Astrocyte of the spinal cord (primary cell): ENCODE data around the gene OVOL2.
"Not testable (repeated sequence)": the region's sequence is repeated elsewhere in the genome, so short reads cannot be mapped to it uniquely, and the experiment has no call there.

Experiments used
- DNase-seq: peaks from one replicate; pipeline ENCODE4 v3.0.0; 2011; ENCODE audit warnings: low read depth, low spot score
- H3K4me3 ChIP-seq: 2 replicates; pipeline ENCODE4 v1.5.1; 2011; ENCODE audit warnings: low read depth, mild to moderate bottlenecking, low read length, moderate library complexity
- in situ Hi-C: cut with HindIII; loops from 2 replicates; pipeline ENCODE4 v1.10.0; 2017; ENCODE audit warnings: low sequenced_read_pairs
- TF ChIP-seq, protein P1 (sequence below): IDR thresholded peaks from 2 replicates; pipeline ENCODE4 v1.5.1; 2012; ENCODE audit warnings: low read depth, mild to moderate bottlenecking, low read length, inconsistent platforms

OVOL2 gene

DNA sequence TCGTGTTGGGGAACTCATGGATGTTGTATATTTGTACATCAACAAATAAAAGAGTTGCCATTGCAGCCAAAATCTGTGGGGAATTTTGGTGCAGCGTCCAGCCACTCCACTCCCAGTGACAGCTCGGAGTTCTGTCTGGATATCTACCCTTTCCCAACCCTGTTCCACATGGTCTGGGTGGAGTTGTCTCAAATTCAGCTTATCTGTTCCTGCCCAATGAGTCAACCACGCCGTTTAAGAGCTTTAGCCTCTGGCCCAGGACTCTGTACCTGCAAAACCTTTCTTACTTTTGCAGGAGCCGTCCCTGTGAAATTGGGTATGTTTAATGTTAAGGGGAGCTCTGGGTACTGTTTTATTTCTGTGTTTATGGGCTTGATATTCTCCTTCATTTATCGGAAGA is 33.9 kb upstream of the OVOL2 start:
- in situ Hi-C loops: no loop called here

DNA sequence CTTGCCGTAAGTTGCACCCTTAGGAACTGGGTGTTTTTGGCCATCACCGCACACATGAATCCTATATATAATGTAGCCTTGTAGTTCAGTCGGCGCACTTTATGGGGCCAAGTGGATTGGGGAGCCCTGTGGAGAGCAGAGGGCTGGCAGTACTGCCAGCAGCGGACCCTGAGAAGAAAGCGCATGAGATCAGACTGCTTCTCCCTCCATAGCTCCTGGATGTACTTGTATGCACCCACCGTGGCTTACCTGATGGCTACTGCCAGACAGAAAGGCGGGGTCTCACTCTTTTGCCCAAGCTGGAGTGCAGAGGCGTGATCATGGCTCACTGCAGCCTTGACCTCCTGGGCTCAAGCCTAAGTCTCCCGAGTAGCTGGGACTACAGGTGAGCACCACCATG is 32.8 kb upstream of the OVOL2 start:
- TF ChIP-seq, protein P1, sequence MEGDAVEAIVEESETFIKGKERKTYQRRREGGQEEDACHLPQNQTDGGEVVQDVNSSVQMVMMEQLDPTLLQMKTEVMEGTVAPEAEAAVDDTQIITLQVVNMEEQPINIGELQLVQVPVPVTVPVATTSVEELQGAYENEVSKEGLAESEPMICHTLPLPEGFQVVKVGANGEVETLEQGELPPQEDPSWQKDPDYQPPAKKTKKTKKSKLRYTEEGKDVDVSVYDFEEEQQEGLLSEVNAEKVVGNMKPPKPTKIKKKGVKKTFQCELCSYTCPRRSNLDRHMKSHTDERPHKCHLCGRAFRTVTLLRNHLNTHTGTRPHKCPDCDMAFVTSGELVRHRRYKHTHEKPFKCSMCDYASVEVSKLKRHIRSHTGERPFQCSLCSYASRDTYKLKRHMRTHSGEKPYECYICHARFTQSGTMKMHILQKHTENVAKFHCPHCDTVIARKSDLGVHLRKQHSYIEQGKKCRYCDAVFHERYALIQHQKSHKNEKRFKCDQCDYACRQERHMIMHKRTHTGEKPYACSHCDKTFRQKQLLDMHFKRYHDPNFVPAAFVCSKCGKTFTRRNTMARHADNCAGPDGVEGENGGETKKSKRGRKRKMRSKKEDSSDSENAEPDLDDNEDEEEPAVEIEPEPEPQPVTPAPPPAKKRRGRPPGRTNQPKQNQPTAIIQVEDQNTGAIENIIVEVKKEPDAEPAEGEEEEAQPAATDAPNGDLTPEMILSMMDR: no peak
- in situ Hi-C loops: no loop called here

More for the DNA sequence above, 33.9 kb upstream of the OVOL2 start:
- H3K4me3 ChIP-seq: no peak overlapping the region
- no peak for DNase-seq
- TF ChIP-seq, protein P1: no peak

DNA sequence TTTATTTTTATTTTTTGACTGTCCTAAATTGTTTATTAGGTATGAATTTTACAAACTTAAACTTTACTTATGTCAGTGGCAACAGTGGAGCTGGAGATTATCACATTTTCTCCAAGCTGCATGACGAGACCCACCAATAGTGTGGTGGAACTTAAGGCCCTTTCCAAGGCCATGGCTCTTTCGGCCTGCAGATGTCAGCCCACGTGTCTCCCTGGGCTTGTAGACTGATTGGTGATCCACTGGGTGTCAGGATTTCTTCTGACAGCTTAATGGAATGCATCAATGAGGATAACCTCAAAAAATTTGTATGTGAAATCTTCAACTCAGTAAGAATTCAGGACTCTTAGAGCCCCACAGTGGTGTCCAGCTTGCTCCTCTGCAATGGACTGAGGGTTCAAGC is 32.3 kb upstream of the OVOL2 start:
- no peak for DNase-seq

More for the DNA sequence above, 32.8 kb upstream of the OVOL2 start:
- no peak overlapping the region for H3K4me3 ChIP-seq
- no peak for DNase-seq

DNA sequence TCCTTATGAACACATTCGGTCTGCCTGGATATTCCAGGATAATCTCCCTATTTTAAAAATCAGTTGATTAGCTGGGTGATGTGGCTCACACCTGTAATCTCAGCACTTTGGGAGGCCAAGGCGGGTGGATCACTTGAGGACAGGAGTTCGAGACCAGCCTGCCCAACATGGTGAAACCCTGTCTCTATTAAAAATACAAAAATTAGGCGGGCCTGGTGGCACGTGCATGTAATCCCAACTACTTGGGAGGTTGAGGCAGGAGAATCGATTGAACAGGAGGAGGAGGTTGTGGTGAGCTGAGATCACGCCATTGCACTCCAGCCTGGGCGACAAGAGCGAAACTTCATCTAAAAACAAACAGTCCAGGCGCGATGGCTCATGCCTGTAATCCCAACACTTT is 31.1 kb upstream of the OVOL2 start:
- in situ Hi-C loops, H3K4me3 ChIP-seq, DNase-seq: not testable (repeated sequence)

More for the DNA sequence above, 32.3 kb upstream of the OVOL2 start:
- in situ Hi-C loops: no loop called here
- no peak overlapping the region for H3K4me3 ChIP-seq
- TF ChIP-seq, protein P1: no peak

DNA sequence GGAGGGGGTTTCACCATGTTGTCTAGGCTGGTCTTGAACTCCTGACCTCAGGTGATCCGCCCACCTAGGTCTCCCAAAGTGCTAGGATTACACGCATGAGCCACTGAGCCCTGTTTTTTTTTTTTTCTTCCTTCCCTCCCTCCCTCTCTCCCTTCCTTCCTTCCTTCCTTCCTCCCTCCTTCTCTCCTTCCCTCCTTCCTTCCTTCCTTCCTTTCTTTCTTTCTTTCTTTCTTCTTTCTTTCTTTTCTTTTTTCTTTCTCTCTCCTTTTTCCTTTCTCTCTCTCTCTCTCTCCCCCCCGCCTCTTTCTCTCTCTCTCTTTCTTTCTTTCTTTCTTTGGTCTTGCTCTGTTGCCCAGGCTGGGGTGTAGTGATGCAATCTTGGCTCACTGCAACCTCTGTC is 30.6 kb upstream of the OVOL2 start:
- in situ Hi-C loops, DNase-seq, H3K4me3 ChIP-seq: not testable (repeated sequence)

DNA sequence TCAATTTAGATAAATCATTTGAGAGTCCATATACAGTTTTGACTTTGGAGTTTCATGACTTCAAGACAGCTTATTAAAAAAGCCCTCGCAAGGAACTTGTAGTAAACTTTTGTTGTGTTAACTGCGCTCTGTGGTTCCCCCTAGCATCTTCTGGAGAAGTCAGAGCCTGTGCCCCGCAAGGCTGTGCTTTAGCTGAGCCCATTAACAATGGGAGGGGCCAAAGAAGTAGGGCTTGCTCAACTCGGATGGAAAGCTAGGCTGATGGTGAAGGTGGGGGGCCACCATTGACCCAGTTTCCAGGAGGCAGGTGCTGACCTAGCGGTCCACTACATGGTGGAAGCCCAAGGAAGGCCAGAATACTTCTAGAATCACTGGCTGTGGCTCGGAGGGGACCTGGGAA is 29.3 kb upstream of the OVOL2 start:
- no peak overlapping the region for H3K4me3 ChIP-seq
- no peak for DNase-seq
- in situ Hi-C loops: no loop called here
- TF ChIP-seq, protein P1: no peak

DNA sequence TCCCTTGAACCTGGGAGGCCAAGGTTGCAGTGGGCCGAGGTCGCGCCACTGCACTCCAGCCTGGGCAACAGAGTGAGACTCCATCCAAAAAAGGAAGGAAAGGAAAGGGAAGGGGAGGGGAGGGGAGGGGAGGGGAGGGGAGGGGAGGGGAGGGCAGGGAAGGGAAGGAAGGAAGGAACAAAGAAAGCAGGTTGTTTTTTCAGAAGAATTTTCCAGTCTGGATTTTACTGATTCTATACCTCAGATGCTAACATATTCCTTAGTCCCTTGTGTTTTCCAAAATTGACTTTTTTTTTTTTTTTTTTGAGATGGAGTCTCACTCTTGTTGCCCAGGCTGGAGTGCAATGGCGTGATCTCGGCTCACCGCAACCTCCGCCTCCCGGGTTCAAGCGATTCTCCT is 23.1 kb upstream of the OVOL2 start:
- in situ Hi-C loops, H3K4me3 ChIP-seq, DNase-seq: not testable (repeated sequence)

DNA sequence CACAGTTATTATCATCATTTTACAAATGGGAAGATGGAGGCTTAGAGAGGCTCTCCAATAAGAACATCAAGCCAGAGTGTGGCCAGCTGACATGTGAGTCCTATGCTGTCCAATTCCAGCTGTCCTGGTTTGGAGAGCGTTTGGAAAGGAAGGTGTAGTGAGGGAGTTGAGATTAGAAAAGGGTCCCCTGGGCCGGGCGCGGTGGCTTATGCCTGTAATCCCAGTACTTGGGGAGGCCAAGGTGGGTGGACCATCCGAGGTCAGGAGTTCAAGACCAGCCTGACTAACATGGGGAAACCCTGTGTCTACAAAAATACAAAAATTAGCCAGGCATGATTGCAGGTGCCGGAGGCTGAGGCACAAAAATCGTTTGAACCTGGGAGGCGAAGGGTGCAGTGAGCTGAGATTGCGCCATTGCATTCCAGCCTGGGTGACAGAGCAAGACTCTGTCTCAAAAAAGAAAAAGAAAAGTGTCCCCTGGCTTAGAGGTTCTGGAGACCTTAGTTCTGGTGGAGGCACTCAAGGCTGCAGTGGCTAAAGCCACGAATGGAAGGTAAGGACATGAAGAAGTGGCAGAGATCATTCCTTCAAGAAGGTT is 22.1 kb upstream of the OVOL2 start:
- no peak overlapping the region for H3K4me3 ChIP-seq
- TF ChIP-seq, protein P1: no peak
- in situ Hi-C loops: no loop called here
- no peak for DNase-seq
